ENCODE measurements around the gene SIRT7.
A peak's percentile ranks its signal among the peaks of the same experiment; 100 is the strongest.

The SIRT7 gene

GRCh38 chr17:81931189-81931556 is 13.2 kb upstream of the SIRT7 start:
- DNase-seq (ENCODE audit: low read depth) = no peak
- TF ChIP-seq CTCF (IDR thresholded peaks at IDR 0.05; ENCODE audit: low read depth, low read length, missing control alignments) = no peak
- no peak overlapping the region for H3K4me3 ChIP-seq (ENCODE audit: low read depth, low read length)

GRCh38 chr17:81930142-81931125 is 12.5 kb upstream of the SIRT7 start:
- no peak for DNase-seq (ENCODE audit: low read depth)
- H3K4me3 ChIP-seq (ENCODE audit: low read depth, low read length) = no peak overlapping the region
- TF ChIP-seq CTCF (IDR thresholded peaks at IDR 0.05; ENCODE audit: low read depth, low read length, missing control alignments) = no peak

- no peak for TF ChIP-seq CTCF (IDR thresholded peaks at IDR 0.05; ENCODE audit: low read depth, low read length, missing control alignments)
- DNase-seq (ENCODE audit: low read depth) = no peak
- H3K4me3 ChIP-seq (ENCODE audit: low read depth, low read length) = no peak overlapping the region
Measured at GRCh38 chr17:81929253-81930141, 11.5 kb upstream of the SIRT7 start.

GRCh38 chr17:81928544-81929252 is 10.7 kb upstream of the SIRT7 start:
- no peak for DNase-seq (ENCODE audit: low read depth)
- peak overlapping the region; percentile 61 for H3K4me3 ChIP-seq (ENCODE audit: low read depth, low read length)
- TF ChIP-seq CTCF (IDR thresholded peaks at IDR 0.05; ENCODE audit: low read depth, low read length, missing control alignments) = no peak

- H3K4me3 ChIP-seq (ENCODE audit: low read depth, low read length) = peak within 1 kb of the TSS; percentile 61
- DNase-seq (ENCODE audit: low read depth) = peak; percentile 50
- peak; percentile 38 for TF ChIP-seq CTCF (IDR thresholded peaks at IDR 0.05; ENCODE audit: low read depth, low read length, missing control alignments)
Measured at GRCh38 chr17:81927653-81928543, 9.9 kb upstream of the SIRT7 start, which contains the start of gene MAFG. Gene MAFG (minus strand): TSS chr17:81927735. CDS start chr17:81923185, 4,550 bp downstream.

All from GM12864 (cell line).